ENCODE results near the gene GTF2IRD1. TPM values are rescaled to one million over a fixed set of nuclear protein-coding genes. Genes with fewer than 3 reads are reported as not detected.

GTF2IRD1 gene
- total RNA-seq, 2 donors from 2014 or later: 19.3 to 50.0 TPM

GRCh38 chr7:74570533-74571156 lies 116.9 kb downstream of the GTF2IRD1 start:
- intact Hi-C loops (cut with DNase I): no loop called here
- no peak for ATAC-seq
- no peak for DNase-seq

GRCh38 chr7:74572301-74572979 lies 118.7 kb downstream of the GTF2IRD1 start:
- intact Hi-C loops (cut with DNase I): no loop called here
- peak; percentile 43 for DNase-seq
- ATAC-seq: peak; percentile 47 to 73

- DNase-seq (no peak), ATAC-seq (no peak)
- intact Hi-C loops (cut with DNase I): no loop called here
Observed at GRCh38 chr7:74573512-74573911, 119.8 kb downstream of the GTF2IRD1 start.

- DNase-seq (no peak), ATAC-seq (peak in 1 of 2 donors; percentile 69)
- intact Hi-C loops (cut with DNase I): no loop called here
Observed at GRCh38 chr7:74575083-74575784, 121.5 kb downstream of the GTF2IRD1 start.

GRCh38 chr7:74575811-74576210 lies 122.1 kb downstream of the GTF2IRD1 start:
- intact Hi-C loops (cut with DNase I): no loop called here
- DNase-seq (no peak), ATAC-seq (no peak)

GRCh38 chr7:74579800-74580685 lies 126.3 kb downstream of the GTF2IRD1 start:
- DNase-seq (no peak), ATAC-seq (peak; percentile 50 to 83)
- intact Hi-C loops (cut with DNase I): no loop called here

GRCh38 chr7:74581916-74582440 lies 128.3 kb downstream of the GTF2IRD1 start:
- DNase-seq: no peak
- intact Hi-C loops (cut with DNase I): no loop called here
- no peak for ATAC-seq

- ATAC-seq: no peak
- DNase-seq: no peak
- intact Hi-C loops (cut with DNase I): no loop called here
Observed at GRCh38 chr7:74582447-74583039, 128.8 kb downstream of the GTF2IRD1 start.

GRCh38 chr7:74583630-74584029 lies 129.9 kb downstream of the GTF2IRD1 start:
- ATAC-seq: no peak

GRCh38 chr7:74584160-74584954 lies 130.7 kb downstream of the GTF2IRD1 start:
- intact Hi-C loops (cut with DNase I): no loop called here
- ATAC-seq: no peak
- DNase-seq: no peak

More at GRCh38 chr7:74583630-74584029, 129.9 kb downstream of the GTF2IRD1 start:
- DNase-seq: no peak
- intact Hi-C loops (cut with DNase I): no loop called here

GRCh38 chr7:74585844-74586243 lies 132.1 kb downstream of the GTF2IRD1 start:
- DNase-seq: no peak
- intact Hi-C loops (cut with DNase I): no loop called here
- no peak for ATAC-seq

- intact Hi-C loops (cut with DNase I): no loop called here
- no peak for DNase-seq
- ATAC-seq: peak in 1 of 2 donors; percentile 16
Observed at GRCh38 chr7:74586258-74587175, 132.8 kb downstream of the GTF2IRD1 start.

GRCh38 chr7:74587435-74588126 lies 133.9 kb downstream of the GTF2IRD1 start:
- DNase-seq (peak; percentile 92), ATAC-seq (peak; percentile 97 to 98)
- intact Hi-C loops (cut with DNase I): no loop called here

- DNase-seq (no peak), ATAC-seq (no peak)
- intact Hi-C loops (cut with DNase I): no loop called here
Observed at GRCh38 chr7:74590813-74591212, 137.1 kb downstream of the GTF2IRD1 start.

- ATAC-seq (no peak), DNase-seq (no peak)
Observed at GRCh38 chr7:74598558-74598957, 144.9 kb downstream of the GTF2IRD1 start.

GRCh38 chr7:74599244-74599643 lies 145.5 kb downstream of the GTF2IRD1 start:
- ATAC-seq: no peak
- DNase-seq: no peak
- intact Hi-C loops (cut with DNase I): no loop called here

More at GRCh38 chr7:74598558-74598957, 144.9 kb downstream of the GTF2IRD1 start:
- intact Hi-C loops (cut with DNase I): no loop called here
